ENCODE results near the gene HEXD.
"Not testable (repeated sequence)": the region's sequence is repeated elsewhere in the genome, so short reads cannot be mapped to it uniquely, and the experiment has no call there.

The HEXD gene

DNA sequence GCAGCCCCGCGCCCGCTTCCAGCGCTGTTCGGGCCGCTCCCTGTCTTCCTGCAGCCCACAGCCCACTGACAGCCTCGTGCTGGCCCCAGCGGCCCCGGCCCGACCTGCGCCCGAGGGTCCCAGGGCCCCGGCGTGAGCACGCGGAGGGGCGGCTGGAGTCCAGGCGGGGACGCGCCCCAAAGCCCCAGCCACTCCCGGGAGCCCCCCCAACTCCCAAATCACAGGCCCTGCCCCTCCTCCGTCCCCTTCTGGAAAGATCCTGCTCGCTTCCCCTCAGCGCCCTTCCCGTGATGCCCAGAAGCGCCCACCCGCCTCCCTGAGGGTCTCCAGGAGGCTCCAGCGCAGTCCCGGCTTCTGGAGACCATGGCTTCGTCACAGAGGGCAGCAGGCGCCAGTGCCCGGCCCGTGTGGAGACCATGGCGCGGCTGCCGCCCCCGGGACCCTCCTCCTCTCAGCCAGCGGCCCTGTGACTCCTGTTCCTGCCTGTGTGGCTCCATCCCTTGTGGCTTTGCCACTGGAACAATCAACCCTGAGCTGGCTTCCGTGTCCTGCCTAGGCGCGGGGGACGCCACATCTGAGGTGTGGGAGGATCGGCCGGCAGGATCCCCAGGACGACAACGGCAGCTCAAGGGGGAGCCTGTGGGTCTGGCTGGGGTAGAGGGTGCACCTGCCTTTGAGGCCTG, 42.6 kb upstream of the HEXD start:
- H3K4me1 ChIP-seq (ENCODE audit: control insufficient read depth, insufficient read depth, low read length), result peaks cover 1% of the 10 kb centered on the region; the same call in 1 of the 2 replicates
- no peaks in the 10 kb centered on the region for H3K9me3 ChIP-seq (ENCODE audit: control insufficient read depth, insufficient read depth, low read length)
- no CpG with 5 or more reads among the region's 46 CpGs for WGBS (ENCODE audit: insufficient coverage, insufficient read length)
- H3K4me3 ChIP-seq (ENCODE audit: low read length), result no peak overlapping the region
- no peak for DNase-seq (ENCODE audit: low read depth, low spot score)
- no peaks in the 10 kb centered on the region for H3K36me3 ChIP-seq (ENCODE audit: control insufficient read depth, insufficient read depth, low read length)
- H3K27me3 ChIP-seq (ENCODE audit: control insufficient read depth, insufficient read depth, low read length), result peaks cover 14% of the 10 kb centered on the region; the same call in 1 of the 2 replicates
- H3K27ac ChIP-seq (ENCODE audit: low read length), result no peak overlapping the region

DNA sequence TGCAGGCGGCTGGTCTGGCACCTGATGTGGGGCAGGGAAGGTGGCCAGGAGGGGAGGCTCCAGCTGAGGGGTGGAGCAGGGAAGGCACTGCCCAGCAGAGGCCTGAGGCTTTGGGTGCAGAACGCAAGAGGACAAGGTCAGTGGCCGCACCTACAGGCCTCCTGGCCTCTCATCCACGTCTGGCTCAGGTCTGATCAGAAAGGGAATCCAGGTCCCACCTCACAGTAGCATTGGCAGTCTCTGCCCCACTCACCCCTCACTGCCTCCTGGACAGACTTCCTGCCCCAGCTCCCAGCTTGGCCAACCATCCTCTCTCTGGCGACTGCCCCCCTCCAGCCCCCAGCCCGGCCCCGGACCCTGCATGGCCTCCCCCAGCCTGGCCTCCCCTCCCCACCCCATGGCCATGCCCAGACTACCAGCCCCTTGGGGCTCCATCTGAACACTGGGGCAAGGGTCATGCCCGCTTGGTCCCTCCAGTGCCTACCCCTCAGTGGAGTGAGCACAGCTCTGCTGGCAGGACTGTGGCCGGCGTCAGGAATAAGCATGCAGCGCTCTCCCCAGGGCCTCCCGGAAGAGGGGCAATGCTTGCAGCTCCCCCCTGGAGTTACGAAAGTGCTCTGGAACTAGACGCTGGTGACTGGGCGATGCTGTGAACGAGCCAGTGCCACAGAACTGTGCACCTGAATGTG, 42.0 kb upstream of the HEXD start:
- Histone ChIP-seq H3K9me3 (ENCODE audit: control insufficient read depth, insufficient read depth, low read length) (no peaks in the 10 kb centered on the region), H3K27ac (ENCODE audit: low read length) (no peak overlapping the region), H3K27me3 (ENCODE audit: control insufficient read depth, insufficient read depth, low read length) (peaks cover 8% of the 10 kb centered on the region; the same call in 1 of the 2 replicates), H3K4me1 (ENCODE audit: control insufficient read depth, insufficient read depth, low read length) (peaks cover under 1% of the 10 kb centered on the region; the same call in 1 of the 2 replicates), H3K36me3 (ENCODE audit: control insufficient read depth, insufficient read depth, low read length) (no peaks in the 10 kb centered on the region), H3K4me3 (ENCODE audit: low read length) (no peak overlapping the region; the same call in 1 of the 2 replicates)
- WGBS (ENCODE audit: insufficient coverage, insufficient read length), result no CpG with 5 or more reads among the region's 16 CpGs
- no peak for DNase-seq (ENCODE audit: low read depth, low spot score)

DNA sequence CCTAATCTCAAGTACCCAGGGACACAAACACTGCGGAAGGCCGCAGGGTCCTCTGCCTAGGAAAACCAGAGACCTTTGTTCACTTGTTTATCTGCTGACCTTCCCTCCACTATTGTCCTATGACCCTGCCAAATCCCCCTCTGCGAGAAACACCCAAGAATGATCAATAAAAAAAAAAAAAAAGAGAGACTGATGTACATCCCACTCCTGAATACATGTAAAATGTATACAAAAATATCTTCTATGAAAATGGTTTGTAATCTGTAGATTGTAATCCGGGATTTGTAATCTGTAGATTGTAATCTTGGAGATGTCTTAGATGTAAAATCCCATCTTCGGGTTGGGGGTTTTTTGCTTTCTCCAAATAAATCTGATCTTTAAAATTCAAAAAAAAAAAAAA, 40.9 kb upstream of the HEXD start:
- not testable (repeated sequence) for H3K4me1 ChIP-seq (ENCODE audit: control insufficient read depth, insufficient read depth, low read length); H3K4me3 ChIP-seq (ENCODE audit: low read length); H3K27me3 ChIP-seq (ENCODE audit: control insufficient read depth, insufficient read depth, low read length); DNase-seq (ENCODE audit: low read depth, low spot score); H3K27ac ChIP-seq (ENCODE audit: low read length); H3K9me3 ChIP-seq (ENCODE audit: control insufficient read depth, insufficient read depth, low read length); H3K36me3 ChIP-seq (ENCODE audit: control insufficient read depth, insufficient read depth, low read length)
- WGBS (ENCODE audit: insufficient coverage, insufficient read length), result no CpG with 5 or more reads among the region's 5 CpGs

DNA sequence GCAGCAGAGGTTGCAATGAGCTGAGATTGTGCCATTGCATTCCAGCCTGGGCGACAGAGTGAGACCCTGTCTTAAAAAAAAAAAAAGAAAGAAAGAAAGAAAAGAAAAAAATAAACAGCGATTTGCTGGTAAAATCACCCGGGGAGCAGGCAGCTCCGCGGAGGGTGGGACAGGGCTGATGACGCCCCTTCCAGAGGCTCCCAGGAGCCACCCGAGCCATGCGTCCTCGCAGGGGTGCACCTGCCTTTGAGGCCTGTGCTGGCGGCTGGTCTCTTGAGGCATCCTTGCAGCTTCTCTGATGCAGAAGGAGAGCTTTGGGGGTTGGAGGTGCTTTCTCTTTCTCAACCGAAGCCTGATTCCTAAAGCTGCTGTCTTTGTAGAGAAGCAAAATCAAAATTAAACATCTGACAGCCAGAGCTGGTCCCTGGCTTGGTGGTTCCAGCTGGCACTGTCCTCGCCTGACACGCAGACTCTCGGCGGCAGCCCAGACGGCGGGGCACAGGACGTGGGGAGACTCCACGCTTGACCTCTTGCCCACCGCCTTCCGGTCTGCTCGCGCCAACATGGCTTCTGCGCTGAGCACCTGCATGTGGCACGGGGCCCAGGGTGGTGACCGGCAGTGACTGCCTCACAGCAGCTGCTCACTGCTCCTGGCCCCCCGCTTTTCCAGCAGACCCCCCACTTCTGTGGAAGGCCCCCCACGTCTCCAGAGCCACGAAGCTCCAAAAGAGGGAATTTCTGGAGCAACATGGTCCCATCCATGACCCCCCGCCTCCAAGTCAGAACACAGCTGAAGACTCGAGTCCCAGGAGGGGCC, 40.0 kb upstream of the HEXD start:
- no peak for DNase-seq (ENCODE audit: low read depth, low spot score)
- Histone ChIP-seq H3K27ac (ENCODE audit: low read length) (no peak overlapping the region), H3K4me1 (ENCODE audit: control insufficient read depth, insufficient read depth, low read length) (no peaks in the 10 kb centered on the region; the same call in 1 of the 2 replicates), H3K36me3 (ENCODE audit: control insufficient read depth, insufficient read depth, low read length) (no peaks in the 10 kb centered on the region), H3K9me3 (ENCODE audit: control insufficient read depth, insufficient read depth, low read length) (no peaks in the 10 kb centered on the region), H3K4me3 (ENCODE audit: low read length) (no peak overlapping the region), H3K27me3 (ENCODE audit: control insufficient read depth, insufficient read depth, low read length) (no peaks in the 10 kb centered on the region)
- no CpG with 5 or more reads among the region's 31 CpGs for WGBS (ENCODE audit: insufficient coverage, insufficient read length)

DNA sequence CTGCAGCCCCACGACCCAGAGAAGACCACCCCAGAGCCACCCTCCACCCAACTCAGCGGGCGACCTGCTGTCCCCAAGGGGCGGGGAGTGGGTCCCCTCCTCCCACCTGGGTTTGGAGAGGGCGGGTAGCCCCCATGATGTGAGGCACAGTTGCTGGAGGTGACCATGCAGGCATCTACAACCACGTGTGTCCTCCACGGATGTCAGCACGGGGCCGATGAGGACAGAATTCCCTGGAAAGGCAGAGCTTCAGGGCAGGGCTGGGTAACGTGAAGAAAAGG, 39.5 kb upstream of the HEXD start:
- no peaks in the 10 kb centered on the region for H3K9me3 ChIP-seq (ENCODE audit: control insufficient read depth, insufficient read depth, low read length)
- DNase-seq (ENCODE audit: low read depth, low spot score), result no peak
- H3K36me3 ChIP-seq (ENCODE audit: control insufficient read depth, insufficient read depth, low read length), result no peaks in the 10 kb centered on the region
- H3K4me1 ChIP-seq (ENCODE audit: control insufficient read depth, insufficient read depth, low read length), result no peaks in the 10 kb centered on the region; the same call in 1 of the 2 replicates
- H3K27ac ChIP-seq (ENCODE audit: low read length), result no peak overlapping the region
- no peaks in the 10 kb centered on the region for H3K27me3 ChIP-seq (ENCODE audit: control insufficient read depth, insufficient read depth, low read length)
- WGBS (ENCODE audit: insufficient coverage, insufficient read length), result no CpG with 5 or more reads among the region's 10 CpGs
- H3K4me3 ChIP-seq (ENCODE audit: low read length), result no peak overlapping the region

DNA sequence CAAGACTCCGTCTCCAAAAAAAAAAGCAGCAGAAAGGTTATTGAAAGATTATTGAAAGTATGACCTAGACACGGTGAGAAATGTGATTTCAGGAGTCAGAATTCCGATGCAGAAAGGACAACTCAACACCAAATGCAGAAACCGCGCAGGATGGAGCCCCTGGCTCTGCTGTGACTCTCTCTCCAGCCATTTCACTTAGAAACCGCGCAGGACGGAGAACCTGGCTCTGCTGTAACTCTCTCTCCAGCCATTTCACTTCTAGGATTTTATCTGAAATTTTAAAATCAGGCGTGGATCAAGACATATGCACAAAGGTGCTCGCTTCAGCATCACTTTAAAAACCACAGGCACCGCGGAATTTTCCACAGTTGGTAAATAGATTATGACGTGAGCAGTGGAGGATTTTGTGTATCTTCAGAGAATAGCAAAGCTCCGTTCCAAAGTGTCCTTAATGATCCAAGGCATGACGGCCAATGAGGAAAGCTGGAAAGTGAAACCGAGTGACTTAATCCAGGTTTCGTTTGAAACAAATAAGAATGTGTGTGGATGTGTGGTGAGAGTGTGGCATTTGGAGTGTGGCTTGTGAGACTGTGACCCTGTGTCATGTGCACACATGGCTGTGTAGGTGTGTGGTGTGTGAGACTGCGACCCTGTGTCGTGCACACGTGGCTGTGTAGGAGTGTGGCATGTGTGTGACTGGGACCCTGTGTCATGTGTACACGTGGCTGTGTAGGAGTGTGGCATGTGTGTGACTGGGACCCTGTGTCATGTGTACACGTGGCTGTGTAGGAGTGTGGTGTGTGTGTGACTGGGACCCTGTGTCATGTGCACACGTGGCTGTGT, 37.1 kb upstream of the HEXD start:
- H3K36me3 ChIP-seq (ENCODE audit: control insufficient read depth, insufficient read depth, low read length), result no peaks in the 10 kb centered on the region
- DNase-seq (ENCODE audit: low read depth, low spot score), result no peak
- no peaks in the 10 kb centered on the region for H3K27me3 ChIP-seq (ENCODE audit: control insufficient read depth, insufficient read depth, low read length)
- no peak overlapping the region for H3K27ac ChIP-seq (ENCODE audit: low read length)
- WGBS (ENCODE audit: insufficient coverage, insufficient read length), result no CpG with 5 or more reads among the region's 23 CpGs
- H3K4me1 ChIP-seq (ENCODE audit: control insufficient read depth, insufficient read depth, low read length), result peaks cover 6% of the 10 kb centered on the region
- no peak overlapping the region for H3K4me3 ChIP-seq (ENCODE audit: low read length)
- no peaks in the 10 kb centered on the region for H3K9me3 ChIP-seq (ENCODE audit: control insufficient read depth, insufficient read depth, low read length)

DNA sequence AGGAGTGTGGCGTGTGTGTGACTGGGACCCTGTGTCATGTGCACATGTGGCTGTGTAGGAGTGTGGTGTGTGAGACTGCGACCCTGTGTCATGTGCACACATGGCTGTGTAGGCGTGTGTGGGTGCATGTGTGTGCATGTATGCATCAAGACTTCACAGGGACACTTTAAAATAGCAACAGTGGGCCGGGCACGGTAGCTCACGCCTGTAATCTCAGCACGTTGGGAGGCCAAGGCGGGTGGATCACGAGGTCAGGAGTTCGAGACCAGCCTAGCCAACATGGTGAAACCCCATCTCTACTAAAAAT, 36.5 kb upstream of the HEXD start:
- not testable (repeated sequence) for DNase-seq (ENCODE audit: low read depth, low spot score); H3K9me3 ChIP-seq (ENCODE audit: control insufficient read depth, insufficient read depth, low read length); H3K36me3 ChIP-seq (ENCODE audit: control insufficient read depth, insufficient read depth, low read length); H3K4me1 ChIP-seq (ENCODE audit: control insufficient read depth, insufficient read depth, low read length); H3K4me3 ChIP-seq (ENCODE audit: low read length); H3K27ac ChIP-seq (ENCODE audit: low read length); H3K27me3 ChIP-seq (ENCODE audit: control insufficient read depth, insufficient read depth, low read length)
- WGBS (ENCODE audit: insufficient coverage, insufficient read length), result no CpG with 5 or more reads among the region's 10 CpGs

DNA sequence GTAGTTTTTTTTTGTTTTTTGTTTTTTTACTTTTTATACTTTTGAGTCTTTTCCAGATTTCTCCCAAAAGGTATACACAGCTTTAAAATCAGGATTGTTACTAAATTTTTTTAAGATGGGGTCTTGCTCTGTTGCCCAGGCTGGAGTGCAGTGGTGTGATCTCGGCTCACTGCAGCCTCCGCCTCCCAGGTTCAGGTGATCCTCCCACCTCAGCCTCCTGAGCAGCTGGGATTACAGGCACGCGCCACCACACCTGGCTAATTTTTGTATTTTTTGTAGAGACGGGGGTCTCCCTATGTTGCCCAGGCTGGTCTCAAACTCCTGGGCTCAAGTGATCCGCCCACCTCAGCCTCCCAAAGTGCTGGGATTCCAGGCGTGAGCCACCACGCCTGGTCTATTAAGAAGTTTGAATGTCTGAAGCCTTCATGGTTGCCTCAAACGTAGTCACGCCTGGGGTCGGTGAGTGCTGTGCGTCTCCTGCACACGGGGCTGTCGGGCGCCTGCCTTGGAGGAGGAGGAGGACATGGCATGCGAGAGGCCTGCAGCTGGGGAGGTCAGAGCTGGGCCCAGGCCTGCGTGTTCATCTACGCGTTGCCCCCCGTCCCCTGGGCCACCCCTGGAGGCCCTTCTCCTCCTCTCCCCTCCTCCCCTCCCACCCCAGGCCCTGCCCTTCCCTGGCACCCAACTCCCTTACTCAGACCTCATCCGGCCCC, 35.8 kb upstream of the HEXD start:
- not testable (repeated sequence) for DNase-seq (ENCODE audit: low read depth, low spot score); H3K36me3 ChIP-seq (ENCODE audit: control insufficient read depth, insufficient read depth, low read length); H3K27me3 ChIP-seq (ENCODE audit: control insufficient read depth, insufficient read depth, low read length); H3K4me3 ChIP-seq (ENCODE audit: low read length); H3K27ac ChIP-seq (ENCODE audit: low read length); H3K4me1 ChIP-seq (ENCODE audit: control insufficient read depth, insufficient read depth, low read length); H3K9me3 ChIP-seq (ENCODE audit: control insufficient read depth, insufficient read depth, low read length)
- no CpG with 5 or more reads among the region's 21 CpGs for WGBS (ENCODE audit: insufficient coverage, insufficient read length)

DNA sequence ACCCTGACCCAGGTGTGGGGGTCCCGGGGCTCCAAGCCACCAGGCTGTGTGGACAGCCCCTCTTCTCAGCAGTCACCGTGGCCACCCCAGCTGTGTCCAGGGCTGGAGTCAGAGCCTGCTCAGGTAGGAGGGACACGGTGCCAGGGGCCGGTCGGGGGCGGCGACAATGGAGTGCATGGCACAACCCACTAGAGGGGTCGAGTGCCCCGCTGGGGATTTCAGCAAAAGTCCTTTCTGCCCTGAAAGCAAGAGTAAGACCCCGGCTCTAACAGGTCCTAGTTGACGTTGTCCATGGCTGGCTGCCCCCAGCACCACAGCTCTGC, 35.3 kb upstream of the HEXD start:
- DNase-seq (ENCODE audit: low read depth, low spot score), result no peak
- Histone ChIP-seq H3K36me3 (ENCODE audit: control insufficient read depth, insufficient read depth, low read length) (no peaks in the 10 kb centered on the region), H3K4me1 (ENCODE audit: control insufficient read depth, insufficient read depth, low read length) (peaks cover 6% of the 10 kb centered on the region), H3K27ac (ENCODE audit: low read length) (no peak overlapping the region), H3K4me3 (ENCODE audit: low read length) (no peak overlapping the region), H3K9me3 (ENCODE audit: control insufficient read depth, insufficient read depth, low read length) (no peaks in the 10 kb centered on the region), H3K27me3 (ENCODE audit: control insufficient read depth, insufficient read depth, low read length) (no peaks in the 10 kb centered on the region)
- no CpG with 5 or more reads among the region's 11 CpGs for WGBS (ENCODE audit: insufficient coverage, insufficient read length)

DNA sequence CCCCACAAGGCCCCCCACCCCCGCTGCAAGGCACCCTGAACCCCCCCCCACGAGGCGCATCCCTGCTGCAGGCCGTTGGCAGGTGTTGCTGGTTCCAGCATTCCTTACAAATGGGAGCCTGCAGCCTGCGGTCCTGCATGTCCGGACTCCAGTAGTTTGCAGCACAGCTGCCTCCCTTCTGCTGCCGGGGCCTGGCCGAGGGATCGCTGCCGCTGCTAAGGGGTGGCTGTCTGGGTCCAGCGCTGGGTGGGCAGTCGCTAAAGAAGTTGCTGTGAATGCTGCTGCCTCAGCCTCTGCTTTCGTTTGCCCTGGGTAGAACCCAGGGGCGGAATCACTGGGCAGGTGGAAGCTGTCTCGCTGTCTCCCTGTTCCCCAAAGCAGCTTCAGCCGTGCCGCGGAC, 34.7 kb upstream of the HEXD start:
- Histone ChIP-seq H3K9me3 (ENCODE audit: control insufficient read depth, insufficient read depth, low read length) (no peaks in the 10 kb centered on the region), H3K36me3 (ENCODE audit: control insufficient read depth, insufficient read depth, low read length) (no peaks in the 10 kb centered on the region), H3K4me3 (ENCODE audit: low read length) (no peak overlapping the region), H3K27me3 (ENCODE audit: control insufficient read depth, insufficient read depth, low read length) (no peaks in the 10 kb centered on the region), H3K27ac (ENCODE audit: low read length) (no peak overlapping the region), H3K4me1 (ENCODE audit: control insufficient read depth, insufficient read depth, low read length) (peaks cover 6% of the 10 kb centered on the region)
- no peak for DNase-seq (ENCODE audit: low read depth, low spot score)
- WGBS (ENCODE audit: insufficient coverage, insufficient read length), result no CpG with 5 or more reads among the region's 18 CpGs
